ENCODE measurements around the gene ATG16L2.

Gene ATG16L2

GRCh38 chr11:72769680-72770079 lies 44.5 kb upstream of the ATG16L2 start:
- no peaks in the 10 kb centered on the region for H3K36me3 Mint-ChIP-seq (ENCODE audit: low read depth)
- no peak for DNase-seq
- H3K4me1 Mint-ChIP-seq = peaks cover 57% of the 10 kb centered on the region
- H3K9me3 Mint-ChIP-seq = no peaks in the 10 kb centered on the region
- no peak overlapping the region for H3K4me3 Mint-ChIP-seq
- no peak overlapping the region for H3K27ac Mint-ChIP-seq
- no peaks in the 10 kb centered on the region for H3K27me3 Mint-ChIP-seq (ENCODE audit: low read depth, poor library complexity)
- no peak for TF ChIP-seq CTCF (IDR thresholded peaks at IDR 0.05)

- no peak for TF ChIP-seq CTCF (IDR thresholded peaks at IDR 0.05)
- Mint-ChIP-seq H3K27me3 (ENCODE audit: low read depth, poor library complexity) (no peaks in the 10 kb centered on the region), H3K27ac (no peak overlapping the region), H3K9me3 (no peaks in the 10 kb centered on the region), H3K4me1 (peaks cover 68% of the 10 kb centered on the region), H3K36me3 (ENCODE audit: low read depth) (no peaks in the 10 kb centered on the region), H3K4me3 (no peak overlapping the region)
- no peak for DNase-seq
These were observed 43.4 kb upstream of the ATG16L2 start for GRCh38 chr11:72770799-72771198.

GRCh38 chr11:72771507-72771906 lies 42.7 kb upstream of the ATG16L2 start:
- H3K36me3 Mint-ChIP-seq (ENCODE audit: low read depth) = no peaks in the 10 kb centered on the region
- H3K4me1 Mint-ChIP-seq = peaks cover 68% of the 10 kb centered on the region
- H3K9me3 Mint-ChIP-seq = no peaks in the 10 kb centered on the region
- no peaks in the 10 kb centered on the region for H3K27me3 Mint-ChIP-seq (ENCODE audit: low read depth, poor library complexity)
- no peak for TF ChIP-seq CTCF (IDR thresholded peaks at IDR 0.05)
- H3K27ac Mint-ChIP-seq = no peak overlapping the region
- DNase-seq = no peak
- H3K4me3 Mint-ChIP-seq = no peak overlapping the region

- H3K9me3 Mint-ChIP-seq = no peaks in the 10 kb centered on the region
- no peak overlapping the region for H3K4me3 Mint-ChIP-seq
- H3K27me3 Mint-ChIP-seq (ENCODE audit: low read depth, poor library complexity) = no peaks in the 10 kb centered on the region
- no peak overlapping the region for H3K27ac Mint-ChIP-seq
- no peak for TF ChIP-seq CTCF (IDR thresholded peaks at IDR 0.05)
- no peak for DNase-seq
- no peaks in the 10 kb centered on the region for H3K36me3 Mint-ChIP-seq (ENCODE audit: low read depth)
- peaks cover 69% of the 10 kb centered on the region for H3K4me1 Mint-ChIP-seq
These were observed 42.2 kb upstream of the ATG16L2 start for GRCh38 chr11:72772059-72772458.

GRCh38 chr11:72773291-72773690 lies 40.9 kb upstream of the ATG16L2 start:
- Mint-ChIP-seq H3K4me3 (no peak overlapping the region), H3K36me3 (ENCODE audit: low read depth) (no peaks in the 10 kb centered on the region), H3K27me3 (ENCODE audit: low read depth, poor library complexity) (no peaks in the 10 kb centered on the region), H3K9me3 (no peaks in the 10 kb centered on the region), H3K27ac (peak overlapping the region; percentile 43), H3K4me1 (peaks cover 74% of the 10 kb centered on the region)
- DNase-seq = no peak
- TF ChIP-seq CTCF (IDR thresholded peaks at IDR 0.05) = no peak

- H3K9me3 Mint-ChIP-seq = no peaks in the 10 kb centered on the region
- no peak for TF ChIP-seq CTCF (IDR thresholded peaks at IDR 0.05)
- no peak for DNase-seq
- H3K27ac Mint-ChIP-seq = peak overlapping the region; percentile 43
- H3K4me3 Mint-ChIP-seq = no peak overlapping the region
- H3K27me3 Mint-ChIP-seq (ENCODE audit: low read depth, poor library complexity) = no peaks in the 10 kb centered on the region
- H3K4me1 Mint-ChIP-seq = peaks cover 70% of the 10 kb centered on the region
- no peaks in the 10 kb centered on the region for H3K36me3 Mint-ChIP-seq (ENCODE audit: low read depth)
These were observed 40.5 kb upstream of the ATG16L2 start for GRCh38 chr11:72773696-72774095.

All from nephron progenitor cell (in vitro differentiated cells).